ENCODE measurements around the gene RTF2. TPM values are rescaled to one million over a fixed set of nuclear protein-coding genes. Genes with fewer than 3 reads are reported as not detected.

Gene RTF2
- total and polyA plus RNA-seq, 2 of the 13 experiments (the other 11 are each of a cell fraction or from before 2014, with no cell fraction given): 81.8 to 142 TPM

DNA sequence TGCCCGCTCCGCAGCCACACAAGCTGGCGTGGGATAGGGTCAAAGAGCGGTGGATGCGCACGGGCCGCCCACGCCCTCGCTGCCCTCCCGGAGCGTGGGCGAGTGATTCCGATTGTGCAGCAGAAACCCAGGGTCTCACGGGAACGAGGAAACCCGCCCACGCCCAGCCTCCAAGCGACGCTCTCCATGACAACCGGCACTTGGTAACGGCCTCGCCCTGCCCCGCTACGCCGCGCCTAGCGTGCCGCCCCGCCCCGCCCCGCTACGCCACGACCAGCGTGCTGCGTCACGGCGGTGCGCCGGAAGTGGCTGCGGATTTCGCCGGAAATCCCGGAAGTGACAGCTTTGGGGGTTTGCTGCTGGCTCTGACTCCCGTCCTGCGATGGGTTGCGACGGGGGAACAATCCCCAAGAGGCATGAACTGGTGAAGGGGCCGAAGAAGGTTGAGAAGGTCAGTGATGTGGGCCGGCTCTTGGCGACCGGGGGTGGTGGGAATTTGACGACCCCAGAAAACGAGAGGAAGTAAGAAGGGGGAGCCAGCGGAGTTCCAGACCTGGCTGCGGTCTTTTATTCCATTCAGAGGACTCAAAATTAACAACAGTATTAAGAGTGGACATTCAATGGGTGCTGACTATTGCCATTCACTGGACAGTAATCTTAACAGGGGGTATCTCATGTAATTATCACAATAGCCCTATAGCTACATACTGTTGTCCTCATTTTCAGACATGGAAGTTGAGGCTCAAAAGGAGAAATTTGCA, at the start of gene RTF2 (continued):
- TF ChIP-seq, protein P1, sequence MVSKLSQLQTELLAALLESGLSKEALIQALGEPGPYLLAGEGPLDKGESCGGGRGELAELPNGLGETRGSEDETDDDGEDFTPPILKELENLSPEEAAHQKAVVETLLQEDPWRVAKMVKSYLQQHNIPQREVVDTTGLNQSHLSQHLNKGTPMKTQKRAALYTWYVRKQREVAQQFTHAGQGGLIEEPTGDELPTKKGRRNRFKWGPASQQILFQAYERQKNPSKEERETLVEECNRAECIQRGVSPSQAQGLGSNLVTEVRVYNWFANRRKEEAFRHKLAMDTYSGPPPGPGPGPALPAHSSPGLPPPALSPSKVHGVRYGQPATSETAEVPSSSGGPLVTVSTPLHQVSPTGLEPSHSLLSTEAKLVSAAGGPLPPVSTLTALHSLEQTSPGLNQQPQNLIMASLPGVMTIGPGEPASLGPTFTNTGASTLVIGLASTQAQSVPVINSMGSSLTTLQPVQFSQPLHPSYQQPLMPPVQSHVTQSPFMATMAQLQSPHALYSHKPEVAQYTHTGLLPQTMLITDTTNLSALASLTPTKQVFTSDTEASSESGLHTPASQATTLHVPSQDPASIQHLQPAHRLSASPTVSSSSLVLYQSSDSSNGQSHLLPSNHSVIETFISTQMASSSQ (IDR thresholded peaks at IDR 0.05; ENCODE audit: low read depth): no peak
- TF ChIP-seq, protein P1 (CRISPR knock-in tag; IDR thresholded peaks at IDR 0.05; ENCODE audit: borderline replicate concordance): peak; percentile 77; the same call in 1 of the 2 replicates
- TF ChIP-seq, protein P2, sequence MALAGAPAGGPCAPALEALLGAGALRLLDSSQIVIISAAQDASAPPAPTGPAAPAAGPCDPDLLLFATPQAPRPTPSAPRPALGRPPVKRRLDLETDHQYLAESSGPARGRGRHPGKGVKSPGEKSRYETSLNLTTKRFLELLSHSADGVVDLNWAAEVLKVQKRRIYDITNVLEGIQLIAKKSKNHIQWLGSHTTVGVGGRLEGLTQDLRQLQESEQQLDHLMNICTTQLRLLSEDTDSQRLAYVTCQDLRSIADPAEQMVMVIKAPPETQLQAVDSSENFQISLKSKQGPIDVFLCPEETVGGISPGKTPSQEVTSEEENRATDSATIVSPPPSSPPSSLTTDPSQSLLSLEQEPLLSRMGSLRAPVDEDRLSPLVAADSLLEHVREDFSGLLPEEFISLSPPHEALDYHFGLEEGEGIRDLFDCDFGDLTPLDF (CRISPR knock-in tag; IDR thresholded peaks at IDR 0.05): no peak; the same call in 1 of the 2 replicates
- TF ChIP-seq GLI4 (CRISPR knock-in tag; IDR thresholded peaks at IDR 0.05; ENCODE audit: borderline replicate concordance) (peak; percentile 79; the same call in 1 of the 2 replicates), CEBPG (CRISPR knock-in tag; IDR thresholded peaks at IDR 0.05) (peak; percentile 73), FIP1L1 (IDR thresholded peaks at IDR 0.05; ENCODE audit: borderline replicate concordance, insufficient read depth, low read depth, low read length) (no peak), ZNF24 (IDR thresholded peaks at IDR 0.05) (no peak), HNRNPLL (IDR thresholded peaks at IDR 0.05; ENCODE audit: low read depth, low read length, poor library complexity, severe bottlenecking) (peak; percentile 82), RXRB (CRISPR knock-in tag; IDR thresholded peaks at IDR 0.05; ENCODE audit: borderline replicate concordance) (peak; percentile 75; the same call in 1 of the 2 replicates), ZNF138 (CRISPR knock-in tag; IDR thresholded peaks at IDR 0.05; ENCODE audit: low read depth) (no peak), ETV6 (CRISPR knock-in tag; conservative IDR thresholded peaks at IDR 0.05) (peak; percentile 90; the same call in 1 of the 2 replicates), REXO4 (CRISPR knock-in tag; IDR thresholded peaks at IDR 0.05; ENCODE audit: borderline replicate concordance) (no peak), ZNF101 (CRISPR knock-in tag; IDR thresholded peaks at IDR 0.05; ENCODE audit: borderline replicate concordance, low read depth) (no peak), RORA (CRISPR knock-in tag; IDR thresholded peaks at IDR 0.05) (no peak), DPF2 (CRISPR knock-in tag; IDR thresholded peaks at IDR 0.05; ENCODE audit: borderline replicate concordance, low read depth) (no peak)
- TF ChIP-seq, protein P3, sequence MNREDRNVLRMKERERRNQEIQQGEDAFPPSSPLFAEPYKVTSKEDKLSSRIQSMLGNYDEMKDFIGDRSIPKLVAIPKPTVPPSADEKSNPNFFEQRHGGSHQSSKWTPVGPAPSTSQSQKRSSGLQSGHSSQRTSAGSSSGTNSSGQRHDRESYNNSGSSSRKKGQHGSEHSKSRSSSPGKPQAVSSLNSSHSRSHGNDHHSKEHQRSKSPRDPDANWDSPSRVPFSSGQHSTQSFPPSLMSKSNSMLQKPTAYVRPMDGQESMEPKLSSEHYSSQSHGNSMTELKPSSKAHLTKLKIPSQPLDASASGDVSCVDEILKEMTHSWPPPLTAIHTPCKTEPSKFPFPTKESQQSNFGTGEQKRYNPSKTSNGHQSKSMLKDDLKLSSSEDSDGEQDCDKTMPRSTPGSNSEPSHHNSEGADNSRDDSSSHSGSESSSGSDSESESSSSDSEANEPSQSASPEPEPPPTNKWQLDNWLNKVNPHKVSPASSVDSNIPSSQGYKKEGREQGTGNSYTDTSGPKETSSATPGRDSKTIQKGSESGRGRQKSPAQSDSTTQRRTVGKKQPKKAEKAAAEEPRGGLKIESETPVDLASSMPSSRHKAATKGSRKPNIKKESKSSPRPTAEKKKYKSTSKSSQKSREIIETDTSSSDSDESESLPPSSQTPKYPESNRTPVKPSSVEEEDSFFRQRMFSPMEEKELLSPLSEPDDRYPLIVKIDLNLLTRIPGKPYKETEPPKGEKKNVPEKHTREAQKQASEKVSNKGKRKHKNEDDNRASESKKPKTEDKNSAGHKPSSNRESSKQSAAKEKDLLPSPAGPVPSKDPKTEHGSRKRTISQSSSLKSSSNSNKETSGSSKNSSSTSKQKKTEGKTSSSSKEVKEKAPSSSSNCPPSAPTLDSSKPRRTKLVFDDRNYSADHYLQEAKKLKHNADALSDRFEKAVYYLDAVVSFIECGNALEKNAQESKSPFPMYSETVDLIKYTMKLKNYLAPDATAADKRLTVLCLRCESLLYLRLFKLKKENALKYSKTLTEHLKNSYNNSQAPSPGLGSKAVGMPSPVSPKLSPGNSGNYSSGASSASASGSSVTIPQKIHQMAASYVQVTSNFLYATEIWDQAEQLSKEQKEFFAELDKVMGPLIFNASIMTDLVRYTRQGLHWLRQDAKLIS (CRISPR knock-in tag; IDR thresholded peaks at IDR 0.05): no peak
